K562 (cell line): ENCODE results near the gene ZNF324B. TPM values are rescaled to one million over a fixed set of nuclear protein-coding genes. Genes with fewer than 3 reads are reported as not detected.

Experiments used
- PRDM10 ChIP-seq: fragments of 450-650 bp; IDR thresholded peaks from 2 replicates; pipeline ENCODE4 v1.6.1; 2018; ENCODE audit not compliant: partially characterized antibody
- ZHX1 ChIP-seq: fragments of 150-350 bp; conservative IDR thresholded peaks from 2 replicates; pipeline ENCODE4 v1.6.1; 2014; ENCODE audit warnings: low read length
- polyA plus RNA-seq, 8 experiments: library from polyadenylated mRNA; depleted of rRNA in 4 of 8; stranded (reverse) in 5 of 8; unstranded in 3 of 8; fragments of >200 nt; fragmentation: Nextera tagmentation in 2 of 8; fragmentation: Illumina TruSeq in 1 of 8; extraction: Ambion mirVana in 2 of 8; extraction: Trizol in 1 of 8; gene quantifications; 2 replicates each; pipeline versions ENCODE4 v1.2.1 to v1.2.3, GENCODE V29; 2011 to 2014; ENCODE audit warnings: inconsistent platforms in 1 of 8, missing spikeins in 1 of 8
- total RNA-seq, 7 experiments: library from RNA; depleted of rRNA in 6 of 7; stranded (reverse); fragments of >200 nt in 6 of 7; fragmentation: Illumina TruSeq in 2 of 7; extraction: Trizol in 2 of 7; gene quantifications; 2 replicates each; pipeline versions ENCODE4 v1.2.1 to v1.2.3, GENCODE V29; 2011 to 2021; ENCODE audit warnings: low replicate concordance in 1 of 7

Gene ZNF324B
- total and polyA plus RNA-seq, 9 of the 15 experiments (the other 6 are each of a cell fraction or from before 2014, with no cell fraction given): 0.20 to 13.5 (median 5.7) TPM

GRCh38 chr19:58406818-58407657, 44.4 kb upstream of the ZNF324B start (continued):
- TF ChIP-seq PRDM10: peak; percentile 63
- no peak for TF ChIP-seq ZHX1
- TF ChIP-seq, all 486 proteins: peak for 17
